Measurements from ENCODE around the gene EIF4EBP2. TPM values are rescaled to one million over a fixed set of nuclear protein-coding genes. Genes with fewer than 3 reads are reported as not detected.
A peak's percentile ranks its signal among the peaks of the same experiment; 100 is the strongest.

The EIF4EBP2 gene
- total and polyA plus RNA-seq, 2 of the 13 experiments (the other 11 are each of a cell fraction or from before 2014, with no cell fraction given): 16.9 to 22.0 TPM

DNA sequence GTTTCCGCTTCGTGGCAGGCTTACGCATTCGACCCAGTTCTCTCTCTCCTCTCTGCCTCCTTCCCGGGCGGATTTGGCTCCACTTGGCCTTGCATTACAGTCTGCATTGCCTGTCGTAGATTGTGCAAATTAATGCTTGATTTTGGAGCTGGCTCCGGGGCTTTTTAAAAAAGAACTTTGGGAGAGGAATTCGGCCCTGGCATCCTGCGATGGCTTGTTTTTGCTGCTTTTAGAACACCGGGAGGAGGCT is 767 bp downstream of the EIF4EBP2 start (continued):
- no peak for TF ChIP-seq ZBTB10 (CRISPR knock-in tag; IDR thresholded peaks at IDR 0.05; ENCODE audit: borderline replicate concordance)
- TF ChIP-seq RFX1 (IDR thresholded peaks at IDR 0.05): no peak
- TF ChIP-seq MIXL1 (CRISPR knock-in tag; IDR thresholded peaks at IDR 0.05): no peak
- TF ChIP-seq, protein P1, sequence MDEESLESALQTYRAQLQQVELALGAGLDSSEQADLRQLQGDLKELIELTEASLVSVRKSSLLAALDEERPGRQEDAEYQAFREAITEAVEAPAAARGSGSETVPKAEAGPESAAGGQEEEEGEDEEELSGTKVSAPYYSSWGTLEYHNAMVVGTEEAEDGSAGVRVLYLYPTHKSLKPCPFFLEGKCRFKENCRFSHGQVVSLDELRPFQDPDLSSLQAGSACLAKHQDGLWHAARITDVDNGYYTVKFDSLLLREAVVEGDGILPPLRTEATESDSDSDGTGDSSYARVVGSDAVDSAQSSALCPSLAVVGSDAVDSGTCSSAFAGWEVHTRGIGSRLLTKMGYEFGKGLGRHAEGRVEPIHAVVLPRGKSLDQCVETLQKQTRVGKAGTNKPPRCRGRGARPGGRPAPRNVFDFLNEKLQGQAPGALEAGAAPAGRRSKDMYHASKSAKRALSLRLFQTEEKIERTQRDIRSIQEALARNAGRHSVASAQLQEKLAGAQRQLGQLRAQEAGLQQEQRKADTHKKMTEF (CRISPR knock-in tag; IDR thresholded peaks at IDR 0.05): no peak
- no peak for TF ChIP-seq ZBTB46 (CRISPR knock-in tag; IDR thresholded peaks at IDR 0.05; ENCODE audit: borderline replicate concordance)
- TF ChIP-seq CAMTA2 (CRISPR knock-in tag; IDR thresholded peaks at IDR 0.05; ENCODE audit: borderline replicate concordance): no peak
- TF ChIP-seq CBX1 (IDR thresholded peaks at IDR 0.05; ENCODE audit: low read depth): no peak
- no peak for TF ChIP-seq ZNF629 (CRISPR knock-in tag; conservative IDR thresholded peaks at IDR 0.05)
- TF ChIP-seq HOXA5 (CRISPR knock-in tag; IDR thresholded peaks at IDR 0.05): peak; percentile 2; the same call in 1 of the 2 replicates
- TF ChIP-seq ELF4 (CRISPR knock-in tag; IDR thresholded peaks at IDR 0.05; ENCODE audit: borderline replicate concordance): no peak
- TF ChIP-seq, protein P2, sequence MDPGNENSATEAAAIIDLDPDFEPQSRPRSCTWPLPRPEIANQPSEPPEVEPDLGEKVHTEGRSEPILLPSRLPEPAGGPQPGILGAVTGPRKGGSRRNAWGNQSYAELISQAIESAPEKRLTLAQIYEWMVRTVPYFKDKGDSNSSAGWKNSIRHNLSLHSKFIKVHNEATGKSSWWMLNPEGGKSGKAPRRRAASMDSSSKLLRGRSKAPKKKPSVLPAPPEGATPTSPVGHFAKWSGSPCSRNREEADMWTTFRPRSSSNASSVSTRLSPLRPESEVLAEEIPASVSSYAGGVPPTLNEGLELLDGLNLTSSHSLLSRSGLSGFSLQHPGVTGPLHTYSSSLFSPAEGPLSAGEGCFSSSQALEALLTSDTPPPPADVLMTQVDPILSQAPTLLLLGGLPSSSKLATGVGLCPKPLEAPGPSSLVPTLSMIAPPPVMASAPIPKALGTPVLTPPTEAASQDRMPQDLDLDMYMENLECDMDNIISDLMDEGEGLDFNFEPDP (CRISPR knock-in tag; conservative IDR thresholded peaks at IDR 0.05): no peak
- no peak for TF ChIP-seq ZNF383 (CRISPR knock-in tag; IDR thresholded peaks at IDR 0.05; ENCODE audit: borderline replicate concordance)
- TF ChIP-seq CHD4 (IDR thresholded peaks at IDR 0.05; ENCODE audit: borderline replicate concordance, low read length): no peak
- TF ChIP-seq ARID2 (CRISPR knock-in tag; IDR thresholded peaks at IDR 0.05; ENCODE audit: borderline replicate concordance): peak; percentile 65; the same call in 1 of the 2 replicates
- 0 out of 2 replicates have a peak, but pooled peaks have one; percentile 51 for TF ChIP-seq ZNF136 (CRISPR knock-in tag; IDR thresholded peaks at IDR 0.05; ENCODE audit: low read depth)
- TF ChIP-seq ZNF75D (CRISPR knock-in tag; IDR thresholded peaks at IDR 0.05; ENCODE audit: borderline replicate concordance): no peak
- no peak for TF ChIP-seq ZNF772 (CRISPR knock-in tag; IDR thresholded peaks at IDR 0.05)
- TF ChIP-seq ZNF234 (CRISPR knock-in tag; conservative IDR thresholded peaks at IDR 0.05): no peak
- TF ChIP-seq RFXANK (CRISPR knock-in tag; IDR thresholded peaks at IDR 0.05): no peak
- TF ChIP-seq ZIK1 (CRISPR knock-in tag; IDR thresholded peaks at IDR 0.05; ENCODE audit: borderline replicate concordance, low read depth): no peak
- TF ChIP-seq RBM39 (IDR thresholded peaks at IDR 0.05; ENCODE audit: low read depth, low read length, poor library complexity, severe bottlenecking): peak; percentile 16
- TF ChIP-seq CEBPB (IDR thresholded peaks at IDR 0.05; ENCODE audit: borderline replicate concordance, low read depth, low read length): no peak
- TF ChIP-seq ZNF605 (CRISPR knock-in tag; IDR thresholded peaks at IDR 0.05): no peak
- no peak for TF ChIP-seq POLR2G (IDR thresholded peaks at IDR 0.05; ENCODE audit: low read depth, low read length)
- TF ChIP-seq AGO1 (IDR thresholded peaks at IDR 0.05; ENCODE audit: low read depth, low read length, poor library complexity, severe bottlenecking): no peak
